B cell (primary cell): Measurements from ENCODE around the gene TTC24. TPM values are rescaled to one million over a fixed set of nuclear protein-coding genes. Genes with fewer than 3 reads are reported as not detected.

Experiments used
- ATAC-seq: fragments of 200-7000 bp; cut with Tn5 transposase; one replicate; pipeline ENCODE4 v1.10.0; 2021; ENCODE audit warnings: low read depth, mild to moderate bottlenecking, moderate number of reproducible peaks, moderate library complexity
- CTCF ChIA-PET: fragments of 350-600 bp; sonication (Branson Sonifier 250); formaldehyde crosslinking; loops from one replicate; lab custom pipeline; 2021; ENCODE audit warnings: antibody characterized with exemption, inconsistent platforms; lab: Charles Lee
- POLR2A ChIA-PET: fragments of 350-600 bp; sonication (Branson Sonifier 250); formaldehyde crosslinking; loops from one replicate; lab custom pipeline; 2021; ENCODE audit warnings: antibody characterized with exemption; lab: Charles Lee
- DNase-seq: peaks from one replicate; pipeline ENCODE4 v3.0.0; 2013
- H2AFZ ChIP-seq: 2 replicates; pipeline ENCODE4 v1.6.1; 2012; ENCODE audit warnings: mild to moderate bottlenecking, low read depth, low read length; ENCODE audit not compliant: insufficient read depth, poor library complexity, severe bottlenecking
- H3K27ac ChIP-seq, 2 donors: 1 replicate in 1 of 2; 2 replicates in 1 of 2; pipeline ENCODE4 v1.5.1; 2012 to 2013; ENCODE audit warnings: low read length in 2 of 2, mild to moderate bottlenecking in 2 of 2, moderate library complexity in 1 of 2
- H3K27me3 ChIP-seq, 4 experiments: fragments of 200-600 bp in 1 of 4; sonication (generic) in 1 of 4; replicated peaks in 1 of 4; 1 replicate in 2 of 4; 2 replicates in 2 of 4; pipeline versions ENCODE4 v1.6.1 to v1.7.0; 2013 to 2016; ENCODE audit warnings: low read length in 3 of 4, mild to moderate bottlenecking in 2 of 4, mixed read lengths in 1 of 4, moderate library complexity in 1 of 4; ENCODE audit not compliant: insufficient read depth in 4 of 4, control insufficient read depth in 3 of 4; ENCODE audit errors: control extremely low read depth in 1 of 4
- H3K36me3 ChIP-seq, 2 experiments: replicated peaks in 1 of 2; 1 replicate in 1 of 2; 2 replicates in 1 of 2; pipeline versions ENCODE4 v1.6.1 to v1.7.1; 2013; ENCODE audit warnings: low read length in 1 of 2; ENCODE audit not compliant: insufficient read depth in 2 of 2, control insufficient read depth in 1 of 2; ENCODE audit errors: control extremely low read depth in 1 of 2, extremely low read depth in 1 of 2
- H3K4me1 ChIP-seq, 2 donors: fragments of 200-600 bp in 1 of 2; sonication (generic) in 1 of 2; 1 replicate in 1 of 2; 2 replicates in 1 of 2; pipeline versions ENCODE4 v1.5.1 to v1.6.1; 2013 to 2017; ENCODE audit warnings: low read length in 2 of 2; ENCODE audit not compliant: control insufficient read depth in 2 of 2, insufficient read depth in 2 of 2
- H3K4me2 ChIP-seq: replicated peaks from 2 replicates; pipeline ENCODE3; 2012; ENCODE audit warnings: mild to moderate bottlenecking, low read depth, low read length; ENCODE audit not compliant: poor library complexity, severe bottlenecking
- H3K4me3 ChIP-seq, 5 experiments: fragments of 200-600 bp in 1 of 5; sonication (generic) in 1 of 5; 1 replicate in 3 of 5; 2 replicates in 2 of 5; pipeline versions ENCODE4 v1.5.1 to v1.7.0; 2011 to 2016; ENCODE audit warnings: low read length in 4 of 5, mild to moderate bottlenecking in 4 of 5, low read depth in 2 of 5, control low read depth in 1 of 5, moderate library complexity in 1 of 5; ENCODE audit not compliant: insufficient read depth in 1 of 5; ENCODE audit errors: control extremely low read depth in 1 of 5, extremely low read depth in 1 of 5
- H3K79me2 ChIP-seq: fragments of 200-600 bp; sonication (generic); one replicate; pipeline ENCODE4 v1.6.0; 2016; ENCODE audit warnings: low read length; ENCODE audit not compliant: control insufficient read depth, insufficient read depth
- H3K9ac ChIP-seq: fragments of 200-600 bp; sonication (generic); 2 replicates; pipeline ENCODE4 v1.6.1; 2017; ENCODE audit warnings: mild to moderate bottlenecking, low read length, moderate library complexity
- H3K9me3 ChIP-seq, 3 donors: one replicate each; pipeline versions ENCODE4 v1.6.1 to v1.7.1; 2013; ENCODE audit warnings: low read length in 2 of 3; ENCODE audit not compliant: control insufficient read depth in 2 of 3, insufficient read depth in 1 of 3; ENCODE audit errors: control extremely low read depth in 1 of 3
- H4K20me1 ChIP-seq: 2 replicates; pipeline ENCODE4 v1.6.0; 2012; ENCODE audit warnings: mild to moderate bottlenecking, low read length; ENCODE audit not compliant: insufficient read depth, control insufficient read depth, poor library complexity, severe bottlenecking
- H3K27ac Mint-ChIP-seq: one replicate; pipeline ENCODE4 v1.8.0; 2021; ENCODE audit warnings: mixed read lengths
- H3K27me3 Mint-ChIP-seq: one replicate; pipeline ENCODE4 v1.8.0; 2021; ENCODE audit warnings: mixed read lengths
- H3K4me1 Mint-ChIP-seq: one replicate; pipeline ENCODE4 v1.8.0; 2021; ENCODE audit warnings: mixed read lengths
- H3K4me3 Mint-ChIP-seq: one replicate; pipeline ENCODE4 v1.8.0; 2021; ENCODE audit warnings: mixed read lengths
- H3K9me3 Mint-ChIP-seq: one replicate; pipeline ENCODE4 v1.8.0; 2022; ENCODE audit warnings: mixed read lengths; ENCODE audit not compliant: insufficient read depth
- CTCF ChIP-seq: fragments of 200-600 bp; IDR thresholded peaks from one replicate; pipeline ENCODE4 v1.8.0; 2022; ENCODE audit warnings: antibody characterized with exemption, mild to moderate bottlenecking
- EZH2 ChIP-seq: IDR thresholded peaks from 2 replicates; pipeline ENCODE4 v1.6.1; 2012; ENCODE audit warnings: borderline replicate concordance, low read depth, mild to moderate bottlenecking, moderate library complexity, low read length; ENCODE audit not compliant: insufficient read depth, poor library complexity, severe bottlenecking
- WGBS: methylation state at CpG from one replicate; pipeline ENCODE4 v1.1.5; 2013; ENCODE audit warnings: missing lambda C conversion rate; ENCODE audit not compliant: insufficient coverage; 5-methylcytosine and 5-hydroxymethylcytosine counted together
- intact Hi-C: fragments of 100-400 bp; cut with micrococcal nuclease; formaldehyde crosslinking; loops from one replicate; pipeline ENCODE4 v1.10.0; 2022
- polyA plus RNA-seq: library from polyadenylated mRNA; depleted of rRNA; stranded (reverse); fragments of >200 nt; gene quantifications from 2 replicates; pipeline ENCODE4 v1.2.3, GENCODE V29; 2012
- total RNA-seq, 2 donors: library from RNA; stranded (reverse); fragments of 120-200 nt in 1 of 2; gene quantifications; 1 replicate in 1 of 2; 2 replicates in 1 of 2; pipeline versions ENCODE4 v1.2.3 to v1.2.4, GENCODE V29; 2013 to 2022

TTC24 gene
- total and polyA plus RNA-seq, 2 donors (not counting 1 experiment from before 2014, with no cell fraction given) = 24.3 to 29.8 TPM

- Mint-ChIP-seq H3K27me3 (peaks cover 60% of the 10 kb centered on the region), H3K27ac (no peak overlapping the region), H3K4me3 (no peak overlapping the region), H3K4me1 (no peaks in the 10 kb centered on the region), H3K9me3 (no peaks in the 10 kb centered on the region)
- POLR2A ChIA-PET = no interaction called here
- CTCF ChIA-PET = no interaction called here
- H3K79me2 ChIP-seq = no peaks in the 10 kb centered on the region
- H3K27ac ChIP-seq = no peak overlapping the region
- intact Hi-C loops = no loop called here
- peaks cover 0 to under 1% of the 10 kb centered on the region in 2 donors for H3K4me1 ChIP-seq
- DNase-seq (no peak), ATAC-seq (no peak)
- no peak overlapping the region for H2AFZ ChIP-seq
- no peak overlapping the region for H3K4me2 ChIP-seq
- WGBS = 67% methylated on average over 3 of the region's 3 CpGs
- no peak overlapping the region for H3K9ac ChIP-seq
- H3K36me3 ChIP-seq = no peaks in the 10 kb centered on the region
- no peaks in the 10 kb centered on the region for H4K20me1 ChIP-seq
- H3K27me3 ChIP-seq = peaks cover 0 to 34% (median 14%) of the 10 kb centered on the region in 4 experiments
- no peak overlapping the region for H3K4me3 ChIP-seq
- H3K9me3 ChIP-seq = no peaks in the 10 kb centered on the region
- no peak for TF ChIP-seq CTCF
- no peak for TF ChIP-seq EZH2
These were observed 52.8 kb downstream of the TTC24 start for GRCh38 chr1:156632355-156632754.

Other genes starting within 250 kb of the TTC24 start
- gene CCT3, start 241.4 kb upstream of the TTC24 start, total RNA-seq = 106 and 109 TPM in 2 replicates
- 78.4 and 107 TPM in 2 replicates for gene CCT3, start 241.4 kb upstream of the TTC24 start, polyA plus RNA-seq
- gene TSACC, start 241.2 kb upstream of the TTC24 start, total RNA-seq = 0.69 TPM in 1 of 2 replicates, not detected in the other
- 1.2 TPM in 1 of 2 replicates, not detected in the other for gene TSACC, start 241.2 kb upstream of the TTC24 start, polyA plus RNA-seq
- not detected in 2 replicates for gene RHBG, start 210.5 kb upstream of the TTC24 start, total RNA-seq
- not detected in 2 replicates for gene RHBG, start 210.5 kb upstream of the TTC24 start, polyA plus RNA-seq
- 127 and 128 TPM in 2 replicates for gene MEF2D, start 78.9 kb upstream of the TTC24 start, total RNA-seq
- 65.6 and 81.2 TPM in 2 replicates for gene MEF2D, start 78.9 kb upstream of the TTC24 start, polyA plus RNA-seq
- gene IQGAP3, start 7.2 kb upstream of the TTC24 start, total RNA-seq = 0.07 TPM in 2 replicates
- gene IQGAP3, start 7.2 kb upstream of the TTC24 start, polyA plus RNA-seq = 0.07 and 0.12 TPM in 2 replicates
- gene NAXE, start 12.1 kb downstream of the TTC24 start, total RNA-seq = 56.9 and 59.7 TPM in 2 replicates
- 35.7 and 42.8 TPM in 2 replicates for gene NAXE, start 12.1 kb downstream of the TTC24 start, polyA plus RNA-seq
- gene GPATCH4, start 21.8 kb downstream of the TTC24 start, total RNA-seq = 31.4 and 38.3 TPM in 2 replicates
- gene GPATCH4, start 21.8 kb downstream of the TTC24 start, polyA plus RNA-seq = 11.3 and 25.1 TPM in 2 replicates
- gene HAPLN2, start 39.7 kb downstream of the TTC24 start, total RNA-seq = 0.36 TPM in 1 of 2 replicates, not detected in the other
- 0.13 and 0.19 TPM in 2 replicates for gene HAPLN2, start 39.7 kb downstream of the TTC24 start, polyA plus RNA-seq
- gene BCAN, start 62.4 kb downstream of the TTC24 start, total RNA-seq = not detected in 2 replicates
- gene BCAN, start 62.4 kb downstream of the TTC24 start, polyA plus RNA-seq = not detected in 2 replicates
- gene NES, start 97.7 kb downstream of the TTC24 start, total RNA-seq = 0.05 TPM in 1 of 2 replicates, not detected in the other
- gene NES, start 97.7 kb downstream of the TTC24 start, polyA plus RNA-seq = not detected in 2 replicates
- 0.89 and 1.1 TPM in 2 replicates for gene CRABP2, start 125.9 kb downstream of the TTC24 start, total RNA-seq
- 1.2 and 3.6 TPM in 2 replicates for gene CRABP2, start 125.9 kb downstream of the TTC24 start, polyA plus RNA-seq
- gene METTL25B, start 148.7 kb downstream of the TTC24 start, total RNA-seq = 81.1 and 85.3 TPM in 2 replicates
- gene METTL25B, start 148.7 kb downstream of the TTC24 start, polyA plus RNA-seq = 63.1 and 78.3 TPM in 2 replicates
- 51.7 and 52.5 TPM in 2 replicates for gene ISG20L2, start 149.0 kb downstream of the TTC24 start, total RNA-seq
- gene ISG20L2, start 149.0 kb downstream of the TTC24 start, polyA plus RNA-seq = 28.8 and 30.1 TPM in 2 replicates
- gene MRPL24, start 161.4 kb downstream of the TTC24 start, total RNA-seq = 34.6 and 41.1 TPM in 2 replicates
- 23.0 and 39.4 TPM in 2 replicates for gene MRPL24, start 161.4 kb downstream of the TTC24 start, polyA plus RNA-seq
- 89.9 and 91.2 TPM in 2 replicates for gene HDGF, start 172.0 kb downstream of the TTC24 start, total RNA-seq
- gene HDGF, start 172.0 kb downstream of the TTC24 start, polyA plus RNA-seq = 40.3 and 53.1 TPM in 2 replicates
- 83.4 and 91.0 TPM in 2 replicates for gene PRCC, start 187.8 kb downstream of the TTC24 start, total RNA-seq
- gene PRCC, start 187.8 kb downstream of the TTC24 start, polyA plus RNA-seq = 45.1 and 55.7 TPM in 2 replicates
- gene SH2D2A, start 237.1 kb downstream of the TTC24 start, total RNA-seq = 2.1 and 3.9 TPM in 2 replicates
- 0.73 and 1.0 TPM in 2 replicates for gene SH2D2A, start 237.1 kb downstream of the TTC24 start, polyA plus RNA-seq